Camera-type eye (tissue), 1 donor: ENCODE results near the gene RPS21. TPM values are rescaled to one million over a fixed set of nuclear protein-coding genes. Genes with fewer than 3 reads are reported as not detected.

Source experiments
- total RNA-seq: library from RNA; depleted of rRNA; stranded (reverse); fragments of >200 nt; gene quantifications from one replicate; pipeline ENCODE4 v1.2.3, GENCODE V29; 2014

RPS21 gene
- 525 TPM for total RNA-seq

GRCh38 chr20:62386383-62387218 lies at the start of gene RPS21:
Gene RPS21, plus strand, starts transcription at chr20:62387103. Its CDS starts 236 bp downstream, at chr20:62387339.

GRCh38 chr20:62367136-62367632 lies 19.7 kb upstream of the RPS21 start, which contains the start of gene LAMA5:
Gene LAMA5, minus strand, starts transcription at chr20:62367312. Its CDS starts 67 bp downstream, at chr20:62367245.

GRCh38 chr20:62407221-62407992 lies 20.5 kb downstream of the RPS21 start, which contains the start of gene CABLES2:
Gene CABLES2, minus strand, starts transcription at chr20:62407285. Its CDS starts 9 bp downstream, at chr20:62407276.

GRCh38 chr20:62427172-62428001 lies 40.5 kb downstream of the RPS21 start, which contains the start of gene RBBP8NL:
Gene RBBP8NL, minus strand, starts transcription at chr20:62427539. Its CDS starts 7,892 bp downstream, at chr20:62419647.

Other genes starting within 250 kb of the RPS21 start
- 146 TPM for gene PSMA7, start 243.7 kb upstream of the RPS21 start, total RNA-seq
- gene SS18L1, start 243.3 kb upstream of the RPS21 start, total RNA-seq: 35.3 TPM
- gene MTG2, start 204.1 kb upstream of the RPS21 start, total RNA-seq: 26.1 TPM
- gene HRH3, start 166.8 kb upstream of the RPS21 start, total RNA-seq: 1.3 TPM
- gene OSBPL2, start 148.6 kb upstream of the RPS21 start, total RNA-seq: 53.9 TPM
- gene ADRM1, start 84.1 kb upstream of the RPS21 start, total RNA-seq: 47.6 TPM
- gene LAMA5, start 19.8 kb upstream of the RPS21 start, total RNA-seq: 88.6 TPM
- 7.4 TPM for gene CABLES2, start 20.2 kb downstream of the RPS21 start, total RNA-seq
- 0.27 TPM for gene RBBP8NL, start 40.4 kb downstream of the RPS21 start, total RNA-seq
- not detected for gene GATA5, start 88.9 kb downstream of the RPS21 start, total RNA-seq